ENCODE results near the gene SREBF1.

- TF ChIP-seq CTCF (IDR thresholded peaks at IDR 0.05): no peak
- no peak for TF ChIP-seq EP300 (IDR thresholded peaks at IDR 0.05)
- no peak for TF ChIP-seq POLR2AphosphoS5 (IDR thresholded peaks at IDR 0.05)
Observed at GRCh38 chr17:17882082-17882581, 45.3 kb upstream of the SREBF1 start.
